ENCODE measurements around the gene UBASH3A.

- TF ChIP-seq CTCF (IDR thresholded peaks at IDR 0.05) (no peak), HMGXB4 (CRISPR knock-in tag; IDR thresholded peaks at IDR 0.05; ENCODE audit: borderline replicate concordance) (no peak), RFX5 (IDR thresholded peaks at IDR 0.05) (no peak), SMC3 (IDR thresholded peaks at IDR 0.05) (no peak)
Measured at GRCh38 chr21:42383331-42383730, 20.4 kb upstream of the UBASH3A start.

All from A549 (cell line).